HepG2 (cell line): ENCODE data around the gene METAP1D. TPM values are rescaled to one million over a fixed set of nuclear protein-coding genes. Genes with fewer than 3 reads are reported as not detected.
A peak's percentile ranks its signal among the peaks of the same experiment; 100 is the strongest.

Experiments
- MTA1 ChIP-seq: sonication (generic); formaldehyde crosslinking; IDR thresholded peaks from 2 replicates; pipeline ENCODE4 v1.4.0; 2020; ENCODE audit warnings: missing genetic modification reagents, mild to moderate bottlenecking, borderline replicate concordance
- SP5 ChIP-seq: IDR thresholded peaks from 2 replicates; pipeline ENCODE4 v1.6.1; 2016; ENCODE audit warnings: low read depth, borderline replicate concordance
- ZNF3 ChIP-seq: IDR thresholded peaks from 2 replicates; pipeline ENCODE4 v1.7.0; 2017; ENCODE audit warnings: inconsistent platforms
- polyA plus RNA-seq, 8 experiments: library from polyadenylated mRNA; depleted of rRNA in 3 of 8; stranded (reverse) in 7 of 8; unstranded in 1 of 8; fragments of >200 nt; fragmentation: Illumina TruSeq in 4 of 8; extraction: Trizol in 4 of 8; gene quantifications; 2 replicates each; pipeline versions ENCODE4 v1.2.1 to v1.2.3, GENCODE V29; 2011 to 2016; ENCODE audit warnings: low read depth in 4 of 8, missing spikeins in 1 of 8, mixed read lengths in 1 of 8; ENCODE audit not compliant: insufficient read depth in 1 of 8
- total RNA-seq, 5 experiments: library from RNA; depleted of rRNA; stranded (reverse); fragments of >200 nt; fragmentation: Illumina TruSeq; extraction: Trizol; gene quantifications; 2 replicates each; pipeline ENCODE4 v1.2.3, GENCODE V29; 2016; ENCODE audit warnings: low read depth in 1 of 5
- TF ChIP-seq, protein P1 (sequence below), 2 experiments: fragments of 450-650 bp in 1 of 2; sonication (generic) in 1 of 2; formaldehyde crosslinking in 1 of 2; IDR thresholded peaks; 2 replicates each; pipeline versions ENCODE4 v1.6.1 to v1.8.0; 2016 to 2022; ENCODE audit warnings: antibody characterized with exemption in 1 of 2, mild to moderate bottlenecking in 1 of 2, missing genetic modification reagents in 1 of 2
- TF ChIP-seq, protein P2 (sequence below): sonication (generic); formaldehyde crosslinking; IDR thresholded peaks from 2 replicates; pipeline ENCODE4 v1.4.0; 2020; ENCODE audit warnings: low read depth, missing genetic modification reagents
- TF ChIP-seq, protein P3 (sequence below): sonication (generic); formaldehyde crosslinking; IDR thresholded peaks from 2 replicates; pipeline ENCODE4 v1.4.0; 2020; ENCODE audit warnings: mild to moderate bottlenecking, missing genetic modification reagents

The METAP1D gene
- total and polyA plus RNA-seq, 2 of the 13 experiments (the other 11 are each of a cell fraction or from before 2014, with no cell fraction given): 14.7 to 21.6 TPM

DNA sequence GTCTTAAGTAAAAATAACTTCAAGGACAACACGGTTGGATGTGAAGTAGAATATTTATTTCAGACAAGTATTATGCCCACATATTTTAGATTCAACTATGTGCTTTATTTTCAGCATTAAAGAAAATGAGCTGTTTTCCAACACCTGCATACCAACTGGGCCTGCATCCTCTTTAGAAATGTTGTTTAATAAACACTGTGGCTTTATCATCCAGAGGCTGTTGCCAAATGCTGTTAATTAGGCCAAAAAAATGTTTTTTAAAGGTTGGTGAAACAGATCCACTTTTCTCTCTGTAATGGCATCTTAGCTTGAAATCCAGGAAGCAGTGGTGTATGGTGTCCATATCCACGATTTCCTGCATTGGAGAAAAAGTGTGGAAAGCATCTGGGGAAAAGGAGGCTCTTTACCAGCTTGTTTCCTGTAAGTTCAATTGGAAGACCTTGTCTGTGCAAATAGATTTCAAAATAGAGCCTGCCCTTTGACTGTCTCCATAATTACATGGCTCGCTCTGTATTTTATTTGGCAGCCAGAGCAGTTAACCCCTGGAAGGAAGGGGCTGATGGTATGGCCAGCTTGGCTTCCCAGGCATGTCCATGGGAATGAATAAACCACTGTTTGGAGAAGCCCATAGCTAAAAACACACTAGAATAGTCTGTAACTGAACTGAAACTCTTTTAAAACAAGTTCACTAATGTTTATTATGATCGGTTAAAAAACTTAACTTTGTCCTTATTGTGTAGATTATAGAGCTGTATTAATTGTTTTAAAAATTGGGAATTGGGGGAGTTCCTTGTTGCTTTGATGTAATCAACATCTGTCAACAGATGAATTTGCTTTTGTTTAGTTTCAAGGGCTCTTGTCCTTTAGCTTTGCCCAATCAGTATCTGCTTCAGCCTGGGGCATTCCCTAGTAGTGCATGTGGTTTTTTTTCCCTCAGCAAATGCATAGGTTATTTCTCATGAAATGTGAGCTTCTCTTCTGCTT is 52.5 kb downstream of the METAP1D start (continued):
- TF ChIP-seq, protein P1, sequence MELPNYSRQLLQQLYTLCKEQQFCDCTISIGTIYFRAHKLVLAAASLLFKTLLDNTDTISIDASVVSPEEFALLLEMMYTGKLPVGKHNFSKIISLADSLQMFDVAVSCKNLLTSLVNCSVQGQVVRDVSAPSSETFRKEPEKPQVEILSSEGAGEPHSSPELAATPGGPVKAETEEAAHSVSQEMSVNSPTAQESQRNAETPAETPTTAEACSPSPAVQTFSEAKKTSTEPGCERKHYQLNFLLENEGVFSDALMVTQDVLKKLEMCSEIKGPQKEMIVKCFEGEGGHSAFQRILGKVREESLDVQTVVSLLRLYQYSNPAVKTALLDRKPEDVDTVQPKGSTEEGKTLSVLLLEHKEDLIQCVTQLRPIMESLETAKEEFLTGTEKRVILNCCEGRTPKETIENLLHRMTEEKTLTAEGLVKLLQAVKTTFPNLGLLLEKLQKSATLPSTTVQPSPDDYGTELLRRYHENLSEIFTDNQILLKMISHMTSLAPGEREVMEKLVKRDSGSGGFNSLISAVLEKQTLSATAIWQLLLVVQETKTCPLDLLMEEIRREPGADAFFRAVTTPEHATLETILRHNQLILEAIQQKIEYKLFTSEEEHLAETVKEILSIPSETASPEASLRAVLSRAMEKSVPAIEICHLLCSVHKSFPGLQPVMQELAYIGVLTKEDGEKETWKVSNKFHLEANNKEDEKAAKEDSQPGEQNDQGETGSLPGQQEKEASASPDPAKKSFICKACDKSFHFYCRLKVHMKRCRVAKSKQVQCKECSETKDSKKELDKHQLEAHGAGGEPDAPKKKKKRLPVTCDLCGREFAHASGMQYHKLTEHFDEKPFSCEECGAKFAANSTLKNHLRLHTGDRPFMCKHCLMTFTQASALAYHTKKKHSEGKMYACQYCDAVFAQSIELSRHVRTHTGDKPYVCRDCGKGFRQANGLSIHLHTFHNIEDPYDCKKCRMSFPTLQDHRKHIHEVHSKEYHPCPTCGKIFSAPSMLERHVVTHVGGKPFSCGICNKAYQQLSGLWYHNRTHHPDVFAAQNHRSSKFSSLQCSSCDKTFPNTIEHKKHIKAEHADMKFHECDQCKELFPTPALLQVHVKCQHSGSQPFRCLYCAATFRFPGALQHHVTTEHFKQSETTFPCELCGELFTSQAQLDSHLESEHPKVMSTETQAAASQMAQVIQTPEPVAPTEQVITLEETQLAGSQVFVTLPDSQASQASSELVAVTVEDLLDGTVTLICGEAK (IDR thresholded peaks at IDR 0.05): no peak
- TF ChIP-seq, protein P1 (CRISPR knock-in tag; IDR thresholded peaks at IDR 0.05): no peak; the same call in 1 of the 2 replicates
- TF ChIP-seq, protein P2, sequence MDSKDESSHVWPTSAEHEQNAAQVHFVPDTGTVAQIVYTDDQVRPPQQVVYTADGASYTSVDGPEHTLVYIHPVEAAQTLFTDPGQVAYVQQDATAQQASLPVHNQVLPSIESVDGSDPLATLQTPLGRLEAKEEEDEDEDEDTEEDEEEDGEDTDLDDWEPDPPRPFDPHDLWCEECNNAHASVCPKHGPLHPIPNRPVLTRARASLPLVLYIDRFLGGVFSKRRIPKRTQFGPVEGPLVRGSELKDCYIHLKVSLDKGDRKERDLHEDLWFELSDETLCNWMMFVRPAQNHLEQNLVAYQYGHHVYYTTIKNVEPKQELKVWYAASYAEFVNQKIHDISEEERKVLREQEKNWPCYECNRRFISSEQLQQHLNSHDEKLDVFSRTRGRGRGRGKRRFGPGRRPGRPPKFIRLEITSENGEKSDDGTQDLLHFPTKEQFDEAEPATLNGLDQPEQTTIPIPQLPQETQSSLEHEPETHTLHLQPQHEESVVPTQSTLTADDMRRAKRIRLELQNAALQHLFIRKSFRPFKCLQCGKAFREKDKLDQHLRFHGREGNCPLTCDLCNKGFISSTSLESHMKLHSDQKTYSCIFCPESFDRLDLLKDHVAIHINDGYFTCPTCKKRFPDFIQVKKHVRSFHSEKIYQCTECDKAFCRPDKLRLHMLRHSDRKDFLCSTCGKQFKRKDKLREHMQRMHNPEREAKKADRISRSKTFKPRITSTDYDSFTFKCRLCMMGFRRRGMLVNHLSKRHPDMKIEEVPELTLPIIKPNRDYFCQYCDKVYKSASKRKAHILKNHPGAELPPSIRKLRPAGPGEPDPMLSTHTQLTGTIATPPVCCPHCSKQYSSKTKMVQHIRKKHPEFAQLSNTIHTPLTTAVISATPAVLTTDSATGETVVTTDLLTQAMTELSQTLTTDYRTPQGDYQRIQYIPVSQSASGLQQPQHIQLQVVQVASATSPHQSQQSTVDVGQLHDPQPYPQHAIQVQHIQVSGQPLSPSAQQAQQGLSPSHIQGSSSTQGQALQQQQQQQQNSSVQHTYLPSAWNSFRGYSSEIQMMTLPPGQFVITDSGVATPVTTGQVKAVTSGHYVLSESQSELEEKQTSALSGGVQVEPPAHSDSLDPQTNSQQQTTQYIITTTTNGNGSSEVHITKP (CRISPR knock-in tag): peak; percentile 96
- TF ChIP-seq MTA1 (CRISPR knock-in tag): no peak
- peak; percentile 77 for TF ChIP-seq SP5 (CRISPR knock-in tag)
- no peak for TF ChIP-seq ZNF3
- TF ChIP-seq, protein P3, sequence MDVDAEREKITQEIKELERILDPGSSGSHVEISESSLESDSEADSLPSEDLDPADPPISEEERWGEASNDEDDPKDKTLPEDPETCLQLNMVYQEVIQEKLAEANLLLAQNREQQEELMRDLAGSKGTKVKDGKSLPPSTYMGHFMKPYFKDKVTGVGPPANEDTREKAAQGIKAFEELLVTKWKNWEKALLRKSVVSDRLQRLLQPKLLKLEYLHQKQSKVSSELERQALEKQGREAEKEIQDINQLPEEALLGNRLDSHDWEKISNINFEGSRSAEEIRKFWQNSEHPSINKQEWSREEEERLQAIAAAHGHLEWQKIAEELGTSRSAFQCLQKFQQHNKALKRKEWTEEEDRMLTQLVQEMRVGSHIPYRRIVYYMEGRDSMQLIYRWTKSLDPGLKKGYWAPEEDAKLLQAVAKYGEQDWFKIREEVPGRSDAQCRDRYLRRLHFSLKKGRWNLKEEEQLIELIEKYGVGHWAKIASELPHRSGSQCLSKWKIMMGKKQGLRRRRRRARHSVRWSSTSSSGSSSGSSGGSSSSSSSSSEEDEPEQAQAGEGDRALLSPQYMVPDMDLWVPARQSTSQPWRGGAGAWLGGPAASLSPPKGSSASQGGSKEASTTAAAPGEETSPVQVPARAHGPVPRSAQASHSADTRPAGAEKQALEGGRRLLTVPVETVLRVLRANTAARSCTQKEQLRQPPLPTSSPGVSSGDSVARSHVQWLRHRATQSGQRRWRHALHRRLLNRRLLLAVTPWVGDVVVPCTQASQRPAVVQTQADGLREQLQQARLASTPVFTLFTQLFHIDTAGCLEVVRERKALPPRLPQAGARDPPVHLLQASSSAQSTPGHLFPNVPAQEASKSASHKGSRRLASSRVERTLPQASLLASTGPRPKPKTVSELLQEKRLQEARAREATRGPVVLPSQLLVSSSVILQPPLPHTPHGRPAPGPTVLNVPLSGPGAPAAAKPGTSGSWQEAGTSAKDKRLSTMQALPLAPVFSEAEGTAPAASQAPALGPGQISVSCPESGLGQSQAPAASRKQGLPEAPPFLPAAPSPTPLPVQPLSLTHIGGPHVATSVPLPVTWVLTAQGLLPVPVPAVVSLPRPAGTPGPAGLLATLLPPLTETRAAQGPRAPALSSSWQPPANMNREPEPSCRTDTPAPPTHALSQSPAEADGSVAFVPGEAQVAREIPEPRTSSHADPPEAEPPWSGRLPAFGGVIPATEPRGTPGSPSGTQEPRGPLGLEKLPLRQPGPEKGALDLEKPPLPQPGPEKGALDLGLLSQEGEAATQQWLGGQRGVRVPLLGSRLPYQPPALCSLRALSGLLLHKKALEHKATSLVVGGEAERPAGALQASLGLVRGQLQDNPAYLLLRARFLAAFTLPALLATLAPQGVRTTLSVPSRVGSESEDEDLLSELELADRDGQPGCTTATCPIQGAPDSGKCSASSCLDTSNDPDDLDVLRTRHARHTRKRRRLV (CRISPR knock-in tag): 0 out of 2 replicates have a peak, but pooled peaks have one; percentile 22
